ENCODE data around the gene ZSWIM1.
"Not testable (repeated sequence)": the region's sequence is repeated elsewhere in the genome, so short reads cannot be mapped to it uniquely, and the experiment has no call there.

ZSWIM1 gene

GRCh38 chr20:45853484-45853883 lies 27.5 kb upstream of the ZSWIM1 start:
- no peak for DNase-seq (ENCODE audit: low read depth in 4 of 4, low spot score in 1 of 4)

- peak; percentile 79 to 90 (median 86) for DNase-seq (ENCODE audit: low read depth in 4 of 4, low spot score in 1 of 4)
Observed at GRCh38 chr20:45857114-45857881, 23.7 kb upstream of the ZSWIM1 start, which contains the start of the genes ACOT8 and ZSWIM3. TSS of gene ACOT8 (minus strand) at chr20:45857392. CDS start at chr20:45857315, 77 bp downstream. TSS of gene ZSWIM3 (plus strand) at chr20:45857614. CDS start at chr20:45857826, 212 bp downstream.

GRCh38 chr20:45857882-45858216 lies 23.2 kb upstream of the ZSWIM1 start:
- no peak for DNase-seq (ENCODE audit: low read depth in 4 of 4, low spot score in 1 of 4)

GRCh38 chr20:45859916-45860315 lies 21.1 kb upstream of the ZSWIM1 start:
- no peak for DNase-seq (ENCODE audit: low read depth in 4 of 4, low spot score in 1 of 4)

GRCh38 chr20:45860560-45861220 lies 20.3 kb upstream of the ZSWIM1 start:
- DNase-seq (ENCODE audit: low read depth in 4 of 4, low spot score in 1 of 4) = no peak

GRCh38 chr20:45861221-45862075 lies 19.6 kb upstream of the ZSWIM1 start:
- no peak for DNase-seq (ENCODE audit: low read depth in 4 of 4, low spot score in 1 of 4)

- DNase-seq (ENCODE audit: low read depth in 4 of 4, low spot score in 1 of 4) = no peak
Observed at GRCh38 chr20:45863543-45864470, 17.2 kb upstream of the ZSWIM1 start.

- no peak for DNase-seq (ENCODE audit: low read depth in 4 of 4, low spot score in 1 of 4)
Observed at GRCh38 chr20:45866454-45866853, 14.6 kb upstream of the ZSWIM1 start.

- DNase-seq (ENCODE audit: low read depth in 4 of 4, low spot score in 1 of 4) = no peak
Observed at GRCh38 chr20:45867136-45867818, 13.8 kb upstream of the ZSWIM1 start.

- DNase-seq (ENCODE audit: low read depth in 4 of 4, low spot score in 1 of 4) = no peak
Observed at GRCh38 chr20:45867819-45868176, 13.2 kb upstream of the ZSWIM1 start.

GRCh38 chr20:45872626-45873025 lies 8.4 kb upstream of the ZSWIM1 start:
- no peak for DNase-seq (ENCODE audit: low read depth in 4 of 4, low spot score in 1 of 4)

GRCh38 chr20:45873409-45874103 lies 7.5 kb upstream of the ZSWIM1 start:
- no peak for DNase-seq (ENCODE audit: low read depth in 4 of 4, low spot score in 1 of 4)

GRCh38 chr20:45874104-45874481 lies 6.9 kb upstream of the ZSWIM1 start:
- DNase-seq (ENCODE audit: low read depth in 4 of 4, low spot score in 1 of 4) = not testable (repeated sequence)

GRCh38 chr20:45874576-45874975 lies 6.5 kb upstream of the ZSWIM1 start:
- no peak for DNase-seq (ENCODE audit: low read depth in 4 of 4, low spot score in 1 of 4)

GRCh38 chr20:45878076-45878761 lies 2.8 kb upstream of the ZSWIM1 start:
- no peak for DNase-seq (ENCODE audit: low read depth in 4 of 4, low spot score in 1 of 4)

GRCh38 chr20:45882469-45883099 lies 1.6 kb downstream of the ZSWIM1 start:
- DNase-seq (ENCODE audit: low read depth in 4 of 4, low spot score in 1 of 4) = no peak

GRCh38 chr20:45883100-45883469 lies 2.1 kb downstream of the ZSWIM1 start:
- DNase-seq (ENCODE audit: low read depth in 4 of 4, low spot score in 1 of 4) = no peak

GRCh38 chr20:45886590-45887345 lies 5.7 kb downstream of the ZSWIM1 start:
- DNase-seq (ENCODE audit: low read depth in 4 of 4, low spot score in 1 of 4) = no peak

All from stimulated activated CD4-positive, alpha-beta T cell treated with anti-CD3 and anti-CD28 coated beads, Interleukin-1b, Interleukin-23, amount 100 ng/mL, for 24 hours (primary cell).